Stimulated activated CD8-positive, alpha-beta memory T cell treated with anti-CD3 and anti-CD28 coated beads, Interleukin-7, amount 100 ng/mL, for 24 hours (primary cell): ENCODE data around the gene B3GNT8.
A peak's percentile ranks its signal among the peaks of the same experiment; 100 is the strongest.
"Not testable (repeated sequence)": the region's sequence is repeated elsewhere in the genome, so short reads cannot be mapped to it uniquely, and the experiment has no call there.

Experiments
- DNase-seq: peaks from one replicate; pipeline ENCODE4 v3.0.0-alpha.2; 2020; ENCODE audit warnings: low read depth

B3GNT8 gene

DNA sequence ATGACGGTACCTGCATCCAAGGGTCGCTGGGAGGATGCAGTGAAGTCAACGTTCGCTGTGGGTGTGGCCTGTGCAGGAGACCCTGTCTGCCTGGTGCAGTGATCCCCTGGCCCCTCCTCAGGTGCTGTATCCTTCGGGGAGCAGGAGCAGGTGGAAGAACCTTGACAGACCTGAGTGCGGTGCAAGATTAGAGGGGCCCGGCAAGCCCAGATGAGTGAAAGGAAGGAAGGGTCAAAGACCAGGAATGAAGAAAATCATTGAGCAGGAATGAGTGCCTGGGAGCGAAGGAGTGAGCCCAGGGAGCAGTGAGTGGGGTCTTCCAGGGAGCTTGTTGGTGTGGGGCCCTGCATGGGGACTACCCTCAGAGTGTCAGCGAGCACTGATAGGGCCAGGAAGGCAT, 12.7 kb downstream of the B3GNT8 start:
- DNase-seq: no peak

DNA sequence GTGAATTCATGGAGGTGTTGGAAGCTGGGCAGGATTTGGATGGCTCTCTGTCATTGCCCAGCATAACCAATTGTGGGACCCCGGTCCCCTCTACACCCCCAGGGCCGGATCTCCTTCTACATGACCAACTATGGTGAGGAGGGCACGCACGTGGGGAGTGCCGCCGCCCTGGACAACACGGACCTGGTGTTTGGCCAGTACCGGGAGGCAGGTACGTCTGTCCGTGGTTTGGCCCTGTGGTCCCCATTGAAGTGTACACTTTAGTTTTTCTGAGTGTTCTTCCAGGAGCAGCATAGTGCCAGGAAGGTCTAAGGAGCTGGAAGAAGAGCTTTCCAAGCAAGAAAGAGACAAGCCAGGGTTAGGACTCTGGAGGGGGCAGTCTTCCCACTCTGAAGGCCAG, 13.2 kb downstream of the B3GNT8 start:
- no peak for DNase-seq

DNA sequence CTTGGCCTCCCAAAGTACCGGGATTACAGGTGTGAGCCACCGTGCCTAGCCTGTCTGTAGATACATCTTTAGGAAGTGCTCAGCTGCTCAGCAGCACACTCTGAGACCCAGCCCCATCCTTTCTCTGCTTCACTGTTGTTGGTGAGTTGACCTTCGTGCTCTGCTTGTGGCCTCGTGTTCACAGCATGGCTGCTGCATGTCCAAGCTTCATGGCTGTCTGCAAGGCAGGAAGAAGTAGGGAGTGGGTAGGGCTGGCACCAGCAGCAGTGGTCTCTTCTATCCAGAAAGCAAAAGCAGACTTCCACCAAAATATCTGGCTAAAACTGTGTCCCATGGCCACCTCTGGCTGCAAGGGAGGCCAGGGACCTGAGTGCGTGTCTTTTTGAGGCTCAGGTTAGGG, 14.2 kb downstream of the B3GNT8 start:
- DNase-seq: no peak

DNA sequence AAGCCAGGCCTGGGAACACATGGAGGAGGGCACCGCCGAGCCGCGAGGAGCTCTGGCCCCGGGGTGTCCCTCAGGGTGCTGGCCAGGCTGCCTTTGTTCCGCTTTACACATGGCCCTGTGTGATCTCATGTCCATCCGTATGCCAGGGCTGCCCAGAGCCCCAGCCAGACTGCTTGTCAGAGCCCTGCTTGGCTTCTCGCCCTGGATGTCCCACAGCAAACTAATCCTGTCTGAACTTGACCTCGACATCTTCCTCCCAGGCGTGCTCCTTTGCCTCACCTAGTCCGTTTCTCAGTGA, 15.3 kb downstream of the B3GNT8 start:
- DNase-seq: no peak

DNA sequence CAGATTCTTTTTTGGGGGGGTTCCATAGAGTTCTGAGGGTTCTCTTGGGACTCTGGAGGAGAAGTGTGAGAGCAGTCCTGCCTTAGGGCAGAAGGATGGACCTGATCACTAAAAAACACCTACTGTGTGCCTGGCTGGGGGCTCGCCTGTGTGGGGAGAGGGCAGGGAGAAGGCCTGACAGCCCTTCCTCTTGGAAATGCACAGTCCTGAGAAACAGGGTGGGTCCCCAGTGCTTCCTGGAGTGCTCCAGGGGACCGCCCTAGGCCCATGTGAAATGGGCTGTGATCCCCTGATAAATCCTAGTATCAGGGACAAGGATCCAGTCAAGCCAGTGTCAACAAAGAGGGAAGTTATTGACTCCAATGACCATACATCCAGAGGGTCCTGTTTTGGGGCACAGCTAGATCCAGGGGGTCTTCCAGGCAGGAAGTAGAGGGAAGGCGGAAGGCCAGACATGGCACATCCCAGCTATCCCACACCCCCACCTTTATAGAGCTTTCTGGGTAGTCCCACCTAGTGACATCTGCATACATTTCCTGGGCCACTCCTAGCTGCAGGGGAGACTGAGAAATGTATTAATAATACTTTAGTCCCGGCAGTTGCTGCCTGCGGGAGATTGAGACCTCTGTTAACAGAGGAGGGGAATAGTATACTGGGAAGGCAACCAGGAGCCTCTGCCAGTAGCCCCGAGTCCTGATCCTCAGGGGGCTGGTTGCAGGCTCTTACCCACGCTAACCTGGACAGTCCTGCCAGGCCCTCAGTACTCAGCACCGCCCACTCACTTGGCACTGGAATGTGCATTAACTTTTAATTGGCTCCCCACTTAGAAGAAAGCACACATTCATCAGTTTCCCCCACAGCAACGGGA, 15.8 kb downstream of the B3GNT8 start:
- DNase-seq: no peak

DNA sequence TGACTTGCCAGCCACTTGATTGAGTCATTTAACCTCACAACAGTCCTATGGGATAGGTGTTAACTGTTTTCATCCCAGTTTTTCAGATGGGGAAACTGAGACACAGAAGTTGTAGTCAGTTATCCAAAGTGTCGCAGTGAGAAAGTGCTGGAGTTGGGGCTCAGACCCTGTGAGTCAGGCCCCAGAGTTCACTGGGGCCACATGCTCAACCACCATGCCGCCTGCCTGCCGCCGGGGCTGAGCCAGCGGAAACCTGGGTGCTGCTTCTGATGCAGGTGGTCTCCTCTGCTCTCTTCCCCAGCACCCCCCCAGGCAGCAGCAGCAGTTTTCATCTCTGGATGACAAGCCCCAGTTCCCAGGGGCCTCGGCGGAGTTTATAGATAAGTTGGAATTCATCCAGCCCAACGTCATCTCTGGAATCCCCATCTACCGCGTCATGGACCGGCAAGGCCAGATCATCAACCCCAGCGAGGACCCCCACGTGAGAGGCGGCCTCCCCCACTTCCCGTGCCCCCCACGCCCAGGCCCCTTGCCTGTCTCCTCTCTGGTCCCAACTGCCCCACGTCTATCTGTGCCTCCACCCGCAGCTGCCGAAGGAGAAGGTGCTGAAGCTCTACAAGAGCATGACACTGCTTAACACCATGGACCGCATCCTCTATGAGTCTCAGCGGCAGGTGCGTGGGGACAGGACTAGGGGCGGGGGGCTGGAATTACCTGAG, 16.7 kb downstream of the B3GNT8 start:
- DNase-seq: no peak

DNA sequence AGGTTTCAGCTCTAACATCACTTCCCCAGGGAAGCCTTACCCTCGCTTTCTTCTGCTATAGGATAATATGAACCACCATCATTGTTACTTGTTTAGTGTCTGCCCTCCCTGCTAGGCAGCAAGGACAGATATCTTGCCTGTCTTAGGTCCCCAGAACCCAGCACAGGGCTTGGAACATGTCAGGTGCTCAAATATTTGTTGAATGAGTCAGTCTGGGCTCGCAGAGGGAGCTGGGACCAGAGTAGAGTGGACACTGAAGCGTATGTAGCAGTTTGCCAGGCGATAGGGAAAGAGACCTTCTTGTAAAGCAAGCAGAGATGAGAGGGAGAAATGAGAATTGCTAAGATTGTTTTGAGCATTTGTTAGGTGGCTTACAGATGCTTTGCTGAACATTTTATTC, 17.9 kb downstream of the B3GNT8 start:
- no peak for DNase-seq

DNA sequence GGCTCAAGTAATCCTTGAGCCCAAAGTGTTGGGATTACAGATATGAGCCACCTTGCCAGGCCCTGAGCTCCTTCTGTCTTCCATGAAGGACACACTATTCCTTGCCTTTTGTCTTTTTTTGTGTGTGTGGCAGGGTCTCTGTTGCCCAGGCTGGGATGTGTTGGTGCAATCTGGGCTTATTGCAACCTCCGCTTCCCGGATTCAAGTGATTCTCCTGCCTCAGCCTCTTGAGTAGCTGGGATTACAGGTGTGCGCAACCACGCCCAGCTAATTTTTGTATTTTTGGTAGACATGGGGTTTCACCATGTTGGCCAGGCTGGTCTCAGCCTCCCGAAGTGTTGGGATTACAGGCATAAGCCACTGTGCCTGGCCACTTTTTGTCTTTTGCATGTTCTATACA, 18.3 kb downstream of the B3GNT8 start:
- DNase-seq: not testable (repeated sequence)

DNA sequence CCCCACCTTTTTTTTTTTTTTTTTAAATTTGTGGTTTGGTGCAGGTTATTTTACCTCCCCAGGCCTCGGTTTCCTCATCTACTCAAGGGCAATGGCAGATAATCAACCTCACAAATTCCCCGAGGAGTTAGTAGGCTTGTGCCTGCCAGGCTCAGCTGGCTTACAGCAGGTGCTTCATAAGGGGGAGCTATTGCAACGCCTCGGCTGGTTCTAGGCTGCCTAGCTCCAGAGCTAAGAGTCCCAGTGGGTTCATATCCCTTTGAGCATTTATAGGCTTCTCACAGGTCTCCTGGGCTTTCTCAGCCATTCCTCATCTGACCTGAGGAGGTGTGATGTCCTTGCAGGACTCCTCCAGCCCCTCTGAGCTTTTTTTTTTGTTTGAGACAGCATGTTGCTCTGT, 18.9 kb downstream of the B3GNT8 start:
- DNase-seq: no peak

DNA sequence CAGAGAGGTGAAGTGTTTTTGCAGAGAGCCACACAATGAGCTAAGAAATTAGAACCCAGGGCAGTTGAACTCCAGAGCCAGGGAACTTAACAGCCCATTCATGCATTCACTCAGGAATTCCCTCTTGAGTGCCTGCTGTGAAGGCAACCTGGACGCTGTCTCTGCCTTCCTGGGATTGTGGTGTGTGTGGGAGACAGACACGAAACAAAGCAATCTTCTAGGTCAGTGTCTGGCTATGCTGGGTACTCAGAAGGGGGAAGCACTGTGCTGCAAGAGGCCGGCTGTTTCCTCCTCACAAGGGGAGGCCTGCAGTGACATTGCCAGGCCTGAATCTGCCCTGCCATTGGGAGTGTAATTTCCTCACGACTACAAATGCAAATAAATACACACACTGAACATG, 19.9 kb downstream of the B3GNT8 start:
- no peak for DNase-seq

DNA sequence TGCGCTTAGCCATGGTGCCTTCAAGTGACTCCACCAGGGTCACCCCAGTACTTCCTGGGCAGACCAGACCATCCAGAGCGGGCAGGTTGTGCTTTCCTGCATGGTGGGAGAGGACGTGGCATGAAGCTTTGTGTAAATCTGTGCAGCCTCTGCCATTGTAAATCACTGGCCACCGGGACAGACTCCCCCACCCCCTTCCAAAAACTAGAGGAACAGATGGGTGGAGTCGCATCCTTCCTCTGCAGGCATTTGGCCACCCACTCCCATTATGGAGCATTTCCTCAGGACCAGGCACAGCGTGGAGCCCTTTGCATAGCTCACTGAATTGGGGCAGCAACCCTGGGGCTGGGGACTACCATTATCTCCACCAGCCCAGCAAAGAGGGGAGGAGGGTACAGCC, 21.4 kb downstream of the B3GNT8 start:
- no peak for DNase-seq

DNA sequence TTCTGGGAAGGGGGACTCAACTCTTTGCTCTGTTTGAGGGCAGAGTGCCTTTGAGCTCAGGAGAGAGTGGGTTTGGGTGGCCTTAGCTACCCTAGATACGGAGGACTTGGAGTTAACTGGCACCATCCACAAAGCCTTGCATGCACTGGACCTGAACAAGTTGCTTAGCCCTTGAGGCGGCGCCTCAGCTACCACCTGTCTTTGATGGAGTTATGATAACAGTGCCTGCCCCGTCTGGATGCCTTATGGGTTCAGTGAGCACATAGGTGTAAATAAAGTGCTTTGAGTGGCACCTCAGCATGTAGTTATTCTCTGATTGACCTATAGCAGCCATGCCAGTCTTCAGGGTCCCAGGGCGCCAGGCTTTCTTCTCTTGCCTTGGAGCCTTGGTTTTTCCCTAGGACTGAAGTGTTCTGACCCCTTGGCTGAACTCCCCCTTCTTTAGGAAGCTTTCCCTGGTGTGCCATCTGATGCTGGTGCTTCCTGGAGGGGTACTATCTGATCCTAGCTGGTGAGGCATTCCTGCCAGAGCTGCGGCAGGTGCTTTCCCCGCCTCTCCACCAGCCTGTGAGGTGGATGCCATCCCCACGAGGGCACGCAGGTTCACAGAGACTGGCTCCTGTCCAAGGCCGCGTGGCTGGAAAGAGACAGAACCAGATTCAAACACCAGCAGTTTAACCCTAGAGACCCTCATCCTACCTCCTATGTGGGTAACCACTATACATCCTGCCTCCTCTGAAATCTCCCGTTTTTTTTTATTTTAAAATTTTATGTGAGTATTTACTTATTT, 23.8 kb downstream of the B3GNT8 start:
- no peak for DNase-seq

DNA sequence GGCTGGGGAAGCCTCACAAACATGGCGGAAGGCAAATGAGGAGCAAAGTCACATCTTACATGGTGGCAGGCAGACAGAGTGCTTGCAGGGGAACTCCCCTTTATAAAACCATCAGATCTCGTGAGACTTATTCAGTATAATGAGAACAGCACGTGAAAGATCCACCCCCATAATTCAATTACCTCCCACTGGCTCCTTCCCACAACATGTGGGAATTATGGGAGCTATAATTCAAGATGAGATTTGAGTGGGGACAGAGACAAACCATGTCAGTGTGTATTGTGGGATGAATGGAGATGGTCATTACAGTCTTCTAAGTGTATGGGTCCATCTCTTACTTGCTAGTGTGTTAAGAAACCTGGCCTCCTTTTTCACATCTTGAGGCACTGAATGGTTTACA, 25.2 kb downstream of the B3GNT8 start:
- no peak for DNase-seq

DNA sequence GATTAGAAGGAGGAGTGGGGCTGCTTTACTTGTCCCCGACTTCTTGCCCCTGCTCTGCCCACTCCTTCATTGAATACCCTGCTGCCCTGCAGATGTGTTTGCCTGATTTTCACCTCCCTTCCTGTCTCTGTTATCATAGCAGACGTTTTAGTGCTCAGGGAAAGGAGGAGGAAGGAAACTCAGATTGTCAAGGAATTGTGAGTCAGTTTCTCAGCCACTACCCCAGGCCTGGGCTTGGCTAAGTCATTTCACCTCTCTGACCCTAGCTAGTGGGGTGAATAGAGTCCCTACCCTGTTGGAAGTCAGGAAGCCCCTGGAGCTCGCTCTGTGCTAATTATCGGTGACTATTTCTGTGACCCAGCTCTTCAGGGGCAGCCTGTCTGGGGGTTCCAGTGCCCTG, 25.7 kb downstream of the B3GNT8 start:
- DNase-seq: no peak

DNA sequence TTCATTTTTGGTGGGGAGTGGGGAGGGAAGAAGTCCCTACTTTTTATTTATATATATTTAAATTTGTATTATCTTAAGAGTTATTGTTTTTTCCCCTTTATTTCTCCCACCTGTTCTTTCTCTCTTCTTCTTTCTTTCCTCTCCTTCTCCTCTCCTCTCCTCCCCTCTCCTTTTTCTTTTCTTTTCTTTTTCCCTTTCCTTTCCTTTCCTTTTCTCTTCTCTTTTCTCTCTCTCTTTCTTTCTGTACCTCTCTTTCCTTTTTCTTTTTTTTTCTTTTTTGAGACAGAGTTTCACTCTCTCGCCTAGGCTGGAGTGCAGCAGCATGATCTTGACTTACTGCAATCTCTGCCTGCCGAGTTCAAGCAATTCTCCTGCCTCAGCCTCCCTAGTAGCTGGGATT, 27.6 kb downstream of the B3GNT8 start:
- no peak for DNase-seq

DNA sequence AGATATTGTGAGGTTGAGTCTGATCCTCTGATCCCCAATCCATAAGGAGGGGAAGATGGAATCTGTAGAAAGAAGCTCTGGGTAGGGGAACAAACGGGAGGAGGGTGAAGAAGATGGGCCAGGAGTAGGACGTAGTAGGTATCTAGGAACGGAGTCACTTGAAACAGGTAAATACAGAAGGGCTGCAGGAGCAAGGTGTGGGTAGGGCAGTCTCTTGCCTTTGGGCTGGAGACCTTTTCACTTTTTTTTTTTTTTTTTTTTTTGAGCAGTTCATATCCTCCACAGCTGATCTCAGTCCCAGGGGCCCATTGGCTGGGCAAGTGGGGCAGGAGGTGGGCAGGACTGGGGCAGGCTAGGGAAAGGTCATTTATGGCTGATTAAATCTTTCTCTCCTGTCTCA, 28.1 kb downstream of the B3GNT8 start:
- no peak for DNase-seq

DNA sequence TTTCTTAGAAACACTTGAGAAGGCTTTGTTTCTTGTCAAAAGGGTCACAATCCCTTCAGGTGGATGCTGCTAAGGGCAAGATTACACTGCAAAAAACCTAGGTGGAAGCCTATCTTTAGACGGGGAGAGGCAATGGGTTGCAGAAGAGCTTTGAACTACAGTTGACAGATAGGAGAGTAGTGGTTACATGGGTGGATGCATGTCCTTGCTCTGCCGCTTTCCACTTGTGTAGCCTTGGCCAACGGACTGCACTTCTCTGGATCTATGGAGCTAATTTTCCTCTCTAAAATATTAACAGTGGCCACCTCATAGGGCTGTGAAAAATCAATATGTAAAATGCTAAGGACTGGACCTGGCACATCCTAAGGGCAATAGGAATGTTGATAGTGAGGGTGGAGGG, 28.6 kb downstream of the B3GNT8 start:
- no peak for DNase-seq

DNA sequence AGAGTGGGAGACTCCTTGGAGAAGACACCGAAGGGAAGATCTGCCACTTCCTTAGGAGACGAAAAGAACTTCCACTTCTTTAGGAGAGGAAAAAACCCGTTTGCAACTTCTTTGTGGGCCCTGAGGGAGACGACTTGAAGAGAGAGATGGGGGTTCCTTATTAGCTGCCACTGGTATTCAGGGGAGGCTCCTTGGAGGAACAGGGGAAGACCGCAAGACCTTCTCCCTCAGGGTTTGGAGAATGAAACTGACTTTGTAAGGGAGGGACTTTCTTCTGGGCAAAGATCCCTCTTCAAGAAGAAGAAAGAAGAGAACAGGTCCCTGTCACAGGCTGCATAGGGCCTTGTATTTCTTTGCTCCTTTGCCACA, 29.1 kb downstream of the B3GNT8 start:
- DNase-seq: no peak

DNA sequence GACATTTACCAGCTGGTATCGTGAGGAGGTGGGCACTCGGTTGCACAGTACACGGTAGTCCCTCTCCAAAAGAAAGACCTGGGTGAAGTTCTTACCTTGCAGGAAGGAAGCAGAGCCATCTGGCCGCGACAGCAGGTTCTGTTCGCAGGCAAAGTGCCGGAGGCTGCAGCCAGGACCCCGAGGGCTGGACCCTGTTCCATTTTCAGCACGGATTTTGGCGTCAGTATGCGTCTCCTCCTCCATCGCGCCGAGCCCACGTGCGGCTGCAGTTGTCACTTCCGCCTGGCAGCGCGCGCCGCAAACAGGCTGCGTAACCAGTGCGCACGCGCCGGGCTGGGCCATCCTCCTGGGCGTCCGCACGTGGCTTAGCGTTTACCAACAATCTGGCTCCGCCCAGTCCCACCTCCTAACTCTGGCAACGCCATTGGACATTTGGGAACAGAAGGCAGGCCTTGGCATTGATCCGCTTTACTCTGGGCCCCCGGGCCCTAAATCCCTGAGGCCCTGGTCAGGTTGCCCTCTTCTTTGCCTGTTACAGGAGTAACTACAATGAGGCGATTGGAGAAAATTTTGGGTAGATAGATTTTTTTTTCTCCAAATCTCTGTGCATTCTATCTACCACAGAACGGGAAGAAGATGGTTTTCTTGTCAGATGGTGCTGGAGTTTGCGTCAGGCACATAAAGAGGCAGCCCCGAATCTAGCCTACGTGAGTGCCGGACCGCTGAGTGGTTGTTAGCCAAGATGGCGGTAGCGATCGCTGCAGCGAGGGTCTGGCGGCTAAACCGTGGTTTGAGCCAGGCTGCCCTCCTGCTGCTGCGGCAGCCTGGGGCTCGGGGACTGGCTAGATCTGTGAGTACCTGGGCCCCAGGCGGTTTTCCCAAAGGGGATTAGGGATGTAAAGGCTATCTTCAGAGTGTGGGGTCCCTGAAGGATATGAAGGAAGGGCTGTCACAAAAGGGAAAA, 29.8 kb downstream of the B3GNT8 start, which contains the start of the genes BCKDHA and EXOSC5:
BCKDHA (plus strand) TSS at position 733 of the 964 bp plus-strand sequence; CDS start at position 743, 10 bp downstream.
EXOSC5 (minus strand) TSS at position 274 of the 964 bp plus-strand sequence; CDS start at position 243, 31 bp downstream.
- peak; percentile 98 for DNase-seq

DNA sequence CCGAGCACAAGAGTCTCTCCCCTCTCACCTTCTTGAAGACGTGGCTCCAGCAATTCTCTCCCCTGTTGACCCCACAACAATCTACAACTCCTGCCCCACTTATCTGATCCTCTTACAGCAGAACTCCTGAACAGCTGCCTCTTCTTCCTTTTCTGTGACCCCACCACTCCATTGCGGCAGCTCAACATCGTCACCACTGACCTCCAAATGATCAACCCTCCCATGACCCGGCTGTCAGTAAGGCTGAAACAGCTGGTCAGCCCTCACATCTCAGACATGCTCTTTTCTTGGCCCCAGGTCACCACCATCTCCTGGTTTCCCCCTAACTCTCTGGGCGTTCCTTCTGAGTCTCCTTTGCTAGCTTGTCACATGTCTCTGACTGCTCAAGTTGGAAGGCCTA, 31.8 kb downstream of the B3GNT8 start:
- no peak for DNase-seq

DNA sequence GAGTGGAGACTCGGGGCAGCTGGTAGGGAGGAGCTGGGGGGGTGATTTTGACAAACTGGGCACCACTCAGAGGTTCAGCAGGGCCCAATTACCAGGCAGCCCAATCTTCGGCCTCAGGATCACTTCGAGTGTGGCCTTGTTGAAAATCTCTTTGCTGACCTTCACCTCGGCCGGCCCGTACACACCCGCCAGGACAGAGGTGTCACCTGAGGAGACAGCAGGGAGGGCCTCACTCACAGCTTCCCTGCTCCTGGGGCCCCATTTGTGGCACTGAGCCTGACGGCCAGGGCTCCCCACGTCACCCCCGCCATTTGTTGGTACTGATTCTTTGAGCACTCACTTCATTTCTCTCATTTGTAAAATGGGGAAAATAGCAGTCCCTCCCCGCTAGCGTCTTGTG, 34.4 kb downstream of the B3GNT8 start:
- no peak for DNase-seq

DNA sequence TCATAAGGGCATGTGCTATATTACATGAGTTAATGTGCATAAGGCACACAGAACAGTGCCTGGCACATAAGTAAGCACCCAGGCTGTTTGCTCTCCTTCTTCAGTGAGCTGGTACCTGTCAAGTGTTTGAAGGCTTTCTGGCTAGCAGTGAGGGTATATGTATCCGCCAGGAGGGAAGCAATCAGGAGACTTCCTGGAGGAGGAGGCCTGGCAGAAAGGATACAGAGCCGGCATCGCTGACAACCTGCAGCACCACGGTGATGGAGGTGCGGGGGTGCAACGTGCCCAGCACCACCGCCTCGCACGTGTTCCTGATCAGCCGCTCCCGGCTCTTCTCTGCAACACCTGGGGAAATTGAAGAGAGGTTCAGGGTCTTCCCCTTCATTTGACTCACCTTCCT, 35.6 kb downstream of the B3GNT8 start:
- no peak for DNase-seq
